ENCODE data around the gene HECTD2.
"Not testable (repeated sequence)": the region's sequence is repeated elsewhere in the genome, so short reads cannot be mapped to it uniquely, and the experiment has no call there.

HECTD2 gene

DNA sequence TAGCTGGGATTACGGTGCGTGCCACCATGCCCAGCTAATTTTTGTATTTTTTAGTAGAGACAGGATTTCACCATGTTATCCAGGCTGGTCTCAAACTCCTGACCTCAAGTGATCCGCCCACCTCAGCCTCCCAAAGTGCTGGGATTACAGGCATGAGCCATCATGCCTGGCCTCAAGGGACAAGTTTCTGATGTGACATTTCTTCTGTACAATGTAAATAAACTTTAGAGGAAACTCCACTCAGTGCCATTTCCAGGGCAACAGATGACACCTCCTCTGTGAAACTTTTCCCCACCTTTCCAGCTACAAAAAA is 19.7 kb upstream of the HECTD2 start:
- peaks cover 30% of the 10 kb centered on the region for H3K27me3 Mint-ChIP-seq (ENCODE audit: low read depth)
- H3K9me3 Mint-ChIP-seq; H3K27ac Mint-ChIP-seq; H3K4me3 Mint-ChIP-seq; H3K4me1 Mint-ChIP-seq (ENCODE audit: low read depth); H3K36me3 Mint-ChIP-seq (ENCODE audit: low read depth); DNase-seq (ENCODE audit: low spot score): not testable (repeated sequence)

DNA sequence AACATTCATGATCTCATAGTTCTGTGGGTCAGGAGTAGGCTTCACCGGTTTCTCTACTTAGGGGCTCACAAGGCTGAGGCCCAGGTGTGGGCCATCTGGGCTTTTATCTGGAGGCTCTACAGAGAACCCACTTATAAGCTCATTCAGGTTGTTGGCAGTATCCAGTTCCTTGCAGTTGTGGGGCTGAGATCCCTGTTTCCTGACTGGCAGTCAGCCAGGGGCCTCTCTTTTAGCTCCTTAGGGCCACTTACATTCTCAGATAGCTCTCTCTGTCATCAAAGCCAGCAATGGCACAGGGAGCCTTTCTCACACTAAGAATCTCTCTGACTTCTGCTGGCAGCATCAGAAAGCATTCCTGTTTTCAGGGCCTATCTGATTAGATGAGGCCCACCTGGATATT is 18.2 kb upstream of the HECTD2 start:
- no peak for DNase-seq (ENCODE audit: low spot score)
- Mint-ChIP-seq H3K27ac (no peak overlapping the region), H3K9me3 (no peaks in the 10 kb centered on the region), H3K4me3 (no peak overlapping the region), H3K36me3 (ENCODE audit: low read depth) (no peaks in the 10 kb centered on the region), H3K27me3 (ENCODE audit: low read depth) (peaks cover 25% of the 10 kb centered on the region), H3K4me1 (ENCODE audit: low read depth) (peaks cover 5% of the 10 kb centered on the region)

DNA sequence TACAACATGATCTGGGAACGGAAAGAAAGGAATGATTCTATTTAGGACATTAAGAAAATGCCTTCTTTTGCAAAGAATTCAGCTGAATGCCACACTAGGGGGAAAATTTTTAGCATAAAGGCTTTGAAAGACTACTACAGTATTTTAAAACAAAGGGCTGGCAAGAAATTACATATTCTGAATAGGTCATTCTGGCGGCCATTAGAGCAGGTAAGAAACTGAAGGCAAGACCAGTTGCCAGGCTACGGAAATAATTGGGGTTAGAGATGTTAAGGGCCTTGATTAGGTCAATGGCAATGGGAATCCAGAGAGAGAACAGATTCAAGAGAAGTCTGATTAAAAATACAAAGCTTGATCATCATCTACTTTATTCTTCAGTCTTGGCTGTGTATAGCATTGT is 3.8 kb upstream of the HECTD2 start:
- no peaks in the 10 kb centered on the region for H3K9me3 Mint-ChIP-seq
- H3K27me3 Mint-ChIP-seq (ENCODE audit: low read depth) = peaks cover 24% of the 10 kb centered on the region
- no peak overlapping the region for H3K4me3 Mint-ChIP-seq
- peaks cover 14% of the 10 kb centered on the region for H3K4me1 Mint-ChIP-seq (ENCODE audit: low read depth)
- no peaks in the 10 kb centered on the region for H3K36me3 Mint-ChIP-seq (ENCODE audit: low read depth)
- DNase-seq (ENCODE audit: low spot score) = no peak
- no peak overlapping the region for H3K27ac Mint-ChIP-seq

DNA sequence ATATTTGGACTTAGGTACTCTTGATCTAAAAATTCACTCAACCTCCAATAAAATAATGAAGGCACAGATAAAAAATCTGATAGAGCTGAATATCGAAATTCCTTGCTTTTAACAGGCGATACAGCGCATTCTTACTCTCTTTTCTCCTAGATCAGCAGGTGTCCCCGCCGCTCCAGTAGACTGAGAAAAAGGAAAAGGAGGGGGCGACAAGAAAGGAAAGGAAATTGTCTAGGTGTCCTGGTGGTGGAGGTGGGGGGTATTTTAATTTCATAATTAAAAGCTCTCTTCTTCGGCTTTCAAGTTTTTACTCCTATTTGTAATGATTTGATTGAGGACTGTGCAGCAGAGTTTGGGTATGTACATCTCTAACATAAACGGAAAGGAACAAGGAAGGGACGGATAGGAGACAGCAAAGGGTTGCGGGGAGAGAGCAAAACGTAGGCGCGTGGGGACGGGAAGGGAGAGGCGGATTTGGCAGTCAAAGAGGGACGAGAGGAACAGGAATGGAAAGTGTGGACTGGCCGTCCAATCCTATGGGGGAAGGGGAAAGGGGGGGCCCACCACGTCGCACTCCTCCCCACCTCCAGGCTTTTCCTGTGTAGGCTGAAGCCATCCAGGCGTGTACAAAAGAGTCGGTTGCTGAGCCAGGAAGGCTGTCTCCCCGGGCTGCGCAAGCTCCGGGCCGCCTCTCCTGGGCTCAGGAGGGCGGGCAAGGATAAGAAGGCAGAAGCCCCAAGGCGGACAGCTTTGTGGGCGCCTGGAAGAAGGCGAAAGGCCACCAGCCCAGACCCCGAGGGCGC is 875 bp upstream of the HECTD2 start:
- H3K36me3 Mint-ChIP-seq (ENCODE audit: low read depth) = no peaks in the 10 kb centered on the region

DNA sequence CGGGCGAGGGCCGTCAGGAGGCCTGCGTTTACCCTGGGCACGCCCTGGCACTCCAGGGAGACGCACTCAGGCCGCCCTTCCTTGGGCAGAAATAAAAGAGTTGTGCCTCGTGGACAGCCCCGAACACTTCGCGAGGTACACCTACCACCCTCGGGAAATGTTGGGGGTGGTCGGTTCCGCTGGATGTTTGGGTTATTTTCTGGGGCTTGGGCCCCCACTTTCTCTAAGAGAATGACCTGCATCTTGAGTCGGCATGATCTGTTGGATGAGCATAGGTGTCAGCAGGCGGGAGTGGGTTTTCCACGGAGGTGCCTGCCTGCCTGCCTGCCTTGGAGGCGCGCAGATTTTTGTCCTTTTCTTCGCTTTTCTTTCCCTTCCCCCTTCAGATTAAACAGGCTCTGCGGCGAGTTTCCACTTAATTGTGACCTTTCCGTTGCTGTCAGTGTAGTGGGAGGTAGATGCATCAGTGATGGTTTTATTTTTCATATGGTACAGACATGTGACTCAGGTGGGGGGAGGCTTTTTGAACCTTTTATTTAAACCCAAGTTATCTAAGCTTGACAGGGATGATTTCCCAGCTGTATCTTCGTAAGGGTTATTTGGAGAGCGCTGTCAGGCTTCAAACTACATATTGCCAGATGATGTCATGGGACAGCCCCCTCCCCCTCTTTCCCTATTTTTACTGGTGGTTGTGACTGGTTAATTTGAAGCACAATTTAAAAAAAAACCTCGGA is 661 bp downstream of the HECTD2 start:
- H3K4me3 Mint-ChIP-seq = peak overlapping the region; percentile 81
- H3K9me3 Mint-ChIP-seq = no peaks in the 10 kb centered on the region
- H3K27me3 Mint-ChIP-seq (ENCODE audit: low read depth) = peaks cover 16% of the 10 kb centered on the region
- DNase-seq (ENCODE audit: low spot score) = peak; percentile 38
- H3K27ac Mint-ChIP-seq = peak overlapping the region; percentile 91
- H3K36me3 Mint-ChIP-seq (ENCODE audit: low read depth) = no peaks in the 10 kb centered on the region
- H3K4me1 Mint-ChIP-seq (ENCODE audit: low read depth) = peaks cover 19% of the 10 kb centered on the region

More for the DNA sequence above, 875 bp upstream of the HECTD2 start:
- DNase-seq (ENCODE audit: low spot score) = peak; percentile 18
- peaks cover 16% of the 10 kb centered on the region for H3K27me3 Mint-ChIP-seq (ENCODE audit: low read depth)
- peak overlapping the region; percentile 82 for H3K4me3 Mint-ChIP-seq
- peak overlapping the region; percentile 92 for H3K27ac Mint-ChIP-seq
- H3K9me3 Mint-ChIP-seq = no peaks in the 10 kb centered on the region
- H3K4me1 Mint-ChIP-seq (ENCODE audit: low read depth) = peaks cover 17% of the 10 kb centered on the region

DNA sequence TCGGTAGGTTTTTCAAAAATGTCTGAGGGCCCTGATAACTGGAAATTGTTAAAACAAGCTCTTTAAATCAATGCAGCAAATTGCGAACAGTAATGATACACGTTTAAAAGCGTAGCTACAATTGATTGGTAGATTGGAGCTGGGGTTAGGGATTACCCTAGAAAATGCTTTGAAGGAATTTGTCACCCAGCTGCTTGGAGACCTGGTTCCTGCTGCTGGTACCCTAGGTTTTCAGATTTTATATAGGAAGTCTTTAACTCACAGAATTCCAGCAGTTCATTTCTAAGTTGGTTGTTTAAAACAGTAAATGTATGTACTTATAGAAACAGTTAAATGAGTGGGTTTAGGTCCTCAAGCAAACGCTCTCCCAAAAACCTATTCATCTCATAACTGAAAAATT is 1.5 kb downstream of the HECTD2 start:
- peak overlapping the region; percentile 29 for H3K4me3 Mint-ChIP-seq
- peaks cover 10% of the 10 kb centered on the region for H3K27me3 Mint-ChIP-seq (ENCODE audit: low read depth)
- peaks cover 22% of the 10 kb centered on the region for H3K4me1 Mint-ChIP-seq (ENCODE audit: low read depth)
- H3K9me3 Mint-ChIP-seq = no peaks in the 10 kb centered on the region
- H3K27ac Mint-ChIP-seq = peak overlapping the region; percentile 9
- DNase-seq (ENCODE audit: low spot score) = no peak
- no peaks in the 10 kb centered on the region for H3K36me3 Mint-ChIP-seq (ENCODE audit: low read depth)

DNA sequence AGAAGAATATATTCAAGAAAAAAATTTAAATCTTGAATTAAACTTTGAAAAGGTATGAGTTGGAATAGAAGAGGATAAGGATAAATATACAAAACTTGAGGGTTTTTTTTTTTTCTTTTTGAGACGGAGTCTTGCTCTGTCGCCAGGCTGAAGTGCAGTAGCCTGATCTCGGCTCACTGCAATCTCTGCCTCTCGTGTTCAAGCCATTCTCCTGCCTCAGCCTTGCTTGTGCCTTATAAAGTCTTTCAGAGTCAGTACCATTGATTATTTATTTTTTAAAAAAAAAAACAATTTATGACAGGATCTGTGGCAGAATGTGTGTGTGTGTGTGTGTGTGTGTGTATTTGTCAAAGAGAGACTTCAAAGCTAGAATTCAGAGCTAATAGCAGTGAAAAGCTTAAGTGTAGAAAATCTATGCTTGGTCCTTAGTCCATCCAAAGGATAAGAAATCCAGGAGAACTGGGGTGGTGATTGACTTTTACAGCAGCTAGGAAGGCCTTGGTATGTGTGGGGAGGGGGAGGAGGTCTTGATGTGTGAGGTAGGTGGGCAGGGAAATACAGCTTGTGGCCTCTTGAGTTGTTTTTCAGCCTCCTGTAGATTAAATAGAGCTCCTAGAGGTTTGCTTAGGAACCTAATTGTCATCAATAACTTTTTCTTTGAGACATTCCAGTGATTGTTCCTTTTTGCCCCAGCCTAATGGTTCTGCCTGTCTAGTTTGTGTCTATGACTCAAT is 2.4 kb downstream of the HECTD2 start:
- Mint-ChIP-seq H3K36me3 (ENCODE audit: low read depth) (no peaks in the 10 kb centered on the region), H3K4me3 (no peak overlapping the region), H3K4me1 (ENCODE audit: low read depth) (peaks cover 22% of the 10 kb centered on the region), H3K27me3 (ENCODE audit: low read depth) (peaks cover 7% of the 10 kb centered on the region), H3K9me3 (no peaks in the 10 kb centered on the region), H3K27ac (no peak overlapping the region)
- no peak for DNase-seq (ENCODE audit: low spot score)

DNA sequence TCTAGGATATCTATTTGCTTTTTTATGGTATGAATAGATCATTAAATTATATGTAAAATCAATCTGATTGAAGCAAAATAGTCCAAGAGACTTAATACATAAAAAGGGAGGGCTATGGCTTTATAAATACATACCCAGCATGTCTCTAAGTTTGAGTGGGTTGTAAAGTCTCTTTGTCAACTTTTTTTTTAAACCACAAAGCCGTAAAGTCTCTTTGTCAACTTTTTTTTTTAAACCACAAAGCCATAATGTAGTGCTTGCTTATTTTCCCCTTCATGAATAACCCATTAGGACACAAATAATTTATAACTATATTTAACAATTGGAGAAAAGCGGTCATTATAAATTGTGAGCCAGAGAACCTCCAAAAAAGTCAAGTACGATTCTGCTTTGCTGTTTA is 5.7 kb downstream of the HECTD2 start:
- Mint-ChIP-seq H3K27me3 (ENCODE audit: low read depth) (no peaks in the 10 kb centered on the region), H3K4me1 (ENCODE audit: low read depth) (peaks cover 11% of the 10 kb centered on the region), H3K27ac (no peak overlapping the region), H3K36me3 (ENCODE audit: low read depth) (no peaks in the 10 kb centered on the region), H3K9me3 (no peaks in the 10 kb centered on the region), H3K4me3 (no peak overlapping the region)
- no peak for DNase-seq (ENCODE audit: low spot score)

DNA sequence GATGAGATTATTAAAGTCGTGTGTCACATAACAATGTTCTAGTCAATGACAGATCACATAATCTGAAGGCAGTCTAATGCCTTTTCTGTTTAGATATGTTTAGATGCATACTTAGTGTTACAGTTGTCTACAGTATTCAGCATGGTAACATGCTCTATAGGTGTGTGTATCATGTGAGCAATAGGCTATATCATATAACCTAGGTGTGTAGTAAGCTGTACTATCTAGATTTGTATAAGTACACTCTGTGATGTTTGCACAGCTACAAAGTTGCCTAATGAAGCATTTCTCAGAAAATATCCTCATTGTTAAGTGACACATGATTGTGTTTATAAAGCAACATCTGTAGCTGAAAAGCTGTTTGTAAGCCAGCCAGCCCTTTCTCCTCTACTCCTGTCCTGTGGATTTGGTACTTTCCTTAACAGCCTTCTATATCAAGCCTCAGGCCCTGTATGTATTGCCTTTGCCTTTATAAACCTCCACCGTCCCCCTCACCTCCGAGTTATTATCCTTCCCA is 6.3 kb downstream of the HECTD2 start:
- H3K36me3 Mint-ChIP-seq (ENCODE audit: low read depth) = no peaks in the 10 kb centered on the region
- H3K4me1 Mint-ChIP-seq (ENCODE audit: low read depth) = peaks cover 12% of the 10 kb centered on the region
- H3K4me3 Mint-ChIP-seq = no peak overlapping the region
- no peaks in the 10 kb centered on the region for H3K9me3 Mint-ChIP-seq
- no peaks in the 10 kb centered on the region for H3K27me3 Mint-ChIP-seq (ENCODE audit: low read depth)
- no peak overlapping the region for H3K27ac Mint-ChIP-seq
- DNase-seq (ENCODE audit: low spot score) = no peak

DNA sequence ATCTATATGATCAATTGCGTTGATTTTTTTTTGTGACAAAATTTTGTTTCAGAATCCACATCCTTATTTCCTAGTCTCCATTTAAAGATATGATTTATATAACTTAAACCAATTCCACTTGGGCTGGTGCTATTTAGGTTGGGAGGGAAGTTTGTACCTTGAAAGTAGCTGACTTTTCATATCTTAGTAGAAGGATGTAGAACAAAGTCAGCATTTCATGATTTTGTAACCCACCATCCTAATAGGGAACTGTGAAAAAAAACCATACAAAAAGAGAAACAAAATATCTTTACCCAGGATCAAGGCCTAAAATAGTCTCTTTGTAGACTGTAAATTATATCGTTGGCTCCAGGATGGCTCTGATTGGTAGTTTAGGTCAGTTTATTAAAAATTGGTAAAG is 8.3 kb downstream of the HECTD2 start:
- no peaks in the 10 kb centered on the region for H3K36me3 Mint-ChIP-seq (ENCODE audit: low read depth)
- no peak for DNase-seq (ENCODE audit: low spot score)
- no peaks in the 10 kb centered on the region for H3K9me3 Mint-ChIP-seq
- no peak overlapping the region for H3K4me3 Mint-ChIP-seq
- no peak overlapping the region for H3K27ac Mint-ChIP-seq
- H3K4me1 Mint-ChIP-seq (ENCODE audit: low read depth) = peaks cover 10% of the 10 kb centered on the region
- H3K27me3 Mint-ChIP-seq (ENCODE audit: low read depth) = no peaks in the 10 kb centered on the region

DNA sequence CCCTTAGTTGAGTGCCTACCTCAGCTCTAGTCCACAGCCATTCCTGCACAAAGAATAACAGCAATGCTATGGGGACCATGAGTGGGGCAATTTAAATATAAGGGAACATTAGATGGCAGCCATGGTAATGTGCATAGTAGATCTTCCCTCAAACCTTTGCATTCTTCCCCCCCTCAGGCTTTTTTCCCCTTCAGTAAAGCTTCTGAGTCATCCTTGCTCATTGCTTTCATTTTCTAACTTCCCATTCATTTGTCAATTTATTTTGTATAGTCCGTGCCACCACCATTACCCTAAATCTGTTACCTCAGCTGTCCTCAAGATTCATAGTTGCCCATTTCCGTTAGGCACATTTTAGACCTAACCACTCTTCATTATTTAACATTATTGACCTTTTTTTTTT is 10.7 kb downstream of the HECTD2 start:
- Mint-ChIP-seq H3K4me1 (ENCODE audit: low read depth) (peaks cover 10% of the 10 kb centered on the region), H3K4me3 (no peak overlapping the region), H3K27me3 (ENCODE audit: low read depth) (no peaks in the 10 kb centered on the region), H3K36me3 (ENCODE audit: low read depth) (no peaks in the 10 kb centered on the region), H3K27ac (no peak overlapping the region), H3K9me3 (no peaks in the 10 kb centered on the region)
- no peak for DNase-seq (ENCODE audit: low spot score)

DNA sequence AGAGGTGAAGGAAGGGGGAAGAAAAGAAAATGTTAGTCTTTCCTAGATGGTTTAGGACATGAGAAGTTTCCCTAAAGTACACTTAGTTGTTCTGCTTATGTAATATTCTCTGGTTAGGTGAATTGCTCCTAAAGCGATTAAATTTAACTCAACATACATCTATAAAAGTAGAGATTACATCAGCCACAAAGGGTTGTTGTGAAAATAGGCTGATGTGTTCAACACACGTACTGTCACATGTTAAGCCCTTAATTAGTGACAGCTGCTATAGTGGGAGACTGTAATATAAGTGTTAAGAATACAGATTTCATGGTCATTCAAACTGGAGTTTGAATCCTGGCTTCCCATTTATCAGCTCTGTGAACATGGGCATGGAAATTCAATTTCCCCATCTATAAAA is 12.8 kb downstream of the HECTD2 start:
- H3K9me3 Mint-ChIP-seq = no peaks in the 10 kb centered on the region

DNA sequence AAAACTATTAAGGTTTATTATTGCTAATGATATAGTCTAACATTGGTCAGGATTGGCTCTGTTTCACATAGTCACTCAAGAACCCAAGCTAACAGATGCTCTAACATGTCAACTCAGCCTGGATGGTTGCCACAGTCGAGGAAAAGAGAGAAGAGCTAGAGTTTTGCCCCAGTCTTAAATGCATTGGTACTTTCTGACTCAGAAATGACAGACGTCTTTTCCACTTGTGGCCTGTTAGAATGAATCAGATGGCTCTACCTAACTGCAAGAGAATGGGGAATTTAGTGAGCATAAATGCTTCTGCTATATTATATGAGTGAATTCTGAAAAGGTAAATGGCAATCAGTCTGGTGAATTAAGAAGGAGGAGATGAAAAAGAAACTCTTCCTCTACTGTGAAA is 13.9 kb downstream of the HECTD2 start:
- no peaks in the 10 kb centered on the region for H3K27me3 Mint-ChIP-seq (ENCODE audit: low read depth)
- no peaks in the 10 kb centered on the region for H3K9me3 Mint-ChIP-seq
- H3K27ac Mint-ChIP-seq = no peak overlapping the region
- no peak overlapping the region for H3K4me3 Mint-ChIP-seq
- H3K4me1 Mint-ChIP-seq (ENCODE audit: low read depth) = peaks cover 8% of the 10 kb centered on the region
- no peaks in the 10 kb centered on the region for H3K36me3 Mint-ChIP-seq (ENCODE audit: low read depth)
- peak; percentile 15 for DNase-seq (ENCODE audit: low spot score)

More for the DNA sequence above, 12.8 kb downstream of the HECTD2 start:
- Mint-ChIP-seq H3K27me3 (ENCODE audit: low read depth) (no peaks in the 10 kb centered on the region), H3K36me3 (ENCODE audit: low read depth) (no peaks in the 10 kb centered on the region), H3K4me1 (ENCODE audit: low read depth) (peaks cover 8% of the 10 kb centered on the region), H3K27ac (no peak overlapping the region), H3K4me3 (no peak overlapping the region)
- DNase-seq (ENCODE audit: low spot score) = no peak

DNA sequence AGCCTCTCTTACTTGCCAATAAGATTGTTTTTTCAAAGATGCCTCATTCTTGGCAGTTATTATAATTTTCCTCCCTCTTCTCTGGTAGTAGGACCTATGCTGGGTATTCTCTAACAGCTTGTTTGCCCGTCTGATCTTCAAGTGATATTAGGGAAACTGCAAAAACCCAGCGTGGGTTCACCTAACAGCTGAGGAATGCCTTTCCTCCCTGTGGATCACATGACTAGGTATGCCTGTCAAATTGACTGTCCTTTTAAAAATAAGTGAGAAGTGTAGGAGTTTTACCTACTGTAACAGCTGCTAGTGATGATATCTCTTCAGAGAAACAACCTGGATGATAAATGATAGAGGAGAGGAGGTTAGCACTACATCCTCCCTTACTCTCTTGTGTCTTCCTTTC is 22.0 kb downstream of the HECTD2 start:
- Mint-ChIP-seq H3K9me3 (no peaks in the 10 kb centered on the region), H3K4me3 (no peak overlapping the region), H3K27ac (no peak overlapping the region), H3K27me3 (ENCODE audit: low read depth) (no peaks in the 10 kb centered on the region), H3K4me1 (ENCODE audit: low read depth) (no peaks in the 10 kb centered on the region), H3K36me3 (ENCODE audit: low read depth) (no peaks in the 10 kb centered on the region)
- no peak for DNase-seq (ENCODE audit: low spot score)
